ENCODE data around the gene KCNJ2. TPM values are rescaled to one million over a fixed set of nuclear protein-coding genes. Genes with fewer than 3 reads are reported as not detected.

The KCNJ2 gene
- polyA plus RNA-seq, 2 of the 4 experiments (the other 2 are of a cell fraction): 0.14 to 0.17 TPM

DNA sequence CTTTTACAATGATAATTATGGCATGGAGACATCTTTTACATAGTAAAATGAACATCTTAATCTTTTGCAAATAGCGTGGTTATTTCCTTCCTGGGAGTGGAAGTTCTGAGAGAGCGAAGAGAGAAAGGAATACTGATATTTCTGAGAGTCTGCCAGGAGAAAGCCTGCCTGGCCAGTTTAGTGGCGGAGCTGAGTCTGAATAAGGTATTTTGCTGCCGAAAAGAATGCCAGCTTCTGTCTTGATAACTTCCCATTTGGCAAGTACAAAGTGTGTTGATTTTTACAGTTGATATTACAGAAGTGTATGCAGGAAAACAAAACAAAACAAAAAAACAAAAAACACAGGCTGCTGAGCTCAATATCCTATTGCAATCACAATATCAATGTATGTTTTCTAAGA, 55.9 kb downstream of the KCNJ2 start:
- no peak overlapping the region for H3K27ac ChIP-seq
- FAIRE-seq: no peak
- 65% methylated on average over 4 of the region's 4 CpGs for WGBS (ENCODE audit: missing lambda C conversion rate)
- no peaks in the 10 kb centered on the region for H3K9me3 ChIP-seq
- POLR2A ChIA-PET: no interaction called here
- CTCF ChIA-PET: no interaction called here
- no peak for ATAC-seq
- no peak for TF ChIP-seq HOXA7 (CRISPR knock-in tag; IDR thresholded peaks at IDR 0.05)
- TF ChIP-seq, protein P1, sequence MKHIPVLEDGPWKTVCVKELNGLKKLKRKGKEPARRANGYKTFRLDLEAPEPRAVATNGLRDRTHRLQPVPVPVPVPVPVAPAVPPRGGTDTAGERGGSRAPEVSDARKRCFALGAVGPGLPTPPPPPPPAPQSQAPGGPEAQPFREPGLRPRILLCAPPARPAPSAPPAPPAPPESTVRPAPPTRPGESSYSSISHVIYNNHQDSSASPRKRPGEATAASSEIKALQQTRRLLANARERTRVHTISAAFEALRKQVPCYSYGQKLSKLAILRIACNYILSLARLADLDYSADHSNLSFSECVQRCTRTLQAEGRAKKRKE (CRISPR knock-in tag; IDR thresholded peaks at IDR 0.05; ENCODE audit: low read depth): no peak
- TF ChIP-seq NPAS2 (CRISPR knock-in tag; IDR thresholded peaks at IDR 0.05; ENCODE audit: borderline replicate concordance): no peak
- no peak for TF ChIP-seq EHF (CRISPR knock-in tag; IDR thresholded peaks at IDR 0.05)
- no peak for TF ChIP-seq RNF2 (IDR thresholded peaks at IDR 0.05; ENCODE audit: borderline replicate concordance, low read depth)
- H3K4me3 ChIP-seq: no peak overlapping the region
- H3K4me1 ChIP-seq: no peaks in the 10 kb centered on the region
- no peak for DNase-seq (ENCODE audit: low read depth in 1 of 2, low spot score in 1 of 2)
- no peak overlapping the region for H3K4me2 ChIP-seq

Other genes starting within 250 kb of the KCNJ2 start
- 1.4 and 1.6 TPM in 2 replicates for gene KCNJ16, start 94.3 kb upstream of the KCNJ2 start, polyA plus RNA-seq (2011; rRNA removed)
- gene KCNJ16, start 94.3 kb upstream of the KCNJ2 start, polyA plus RNA-seq (2017; fragmentation: RNase III; extraction: RNeasy Plus Mini Kit Qiagen cat#74134 plus additional on column Dnase treatment): 0.59 to 0.87 TPM (median 0.84 TPM) in 3 replicates

Data from A549 (cell line).